ENCODE data around the gene MARK3.

The MARK3 gene

GRCh38 chr14:103552011-103552845 is 167.0 kb downstream of the MARK3 start:
- no peak for DNase-seq

GRCh38 chr14:103552846-103553210 is 167.6 kb downstream of the MARK3 start:
- no peak for DNase-seq

Data from stimulated activated CD4-positive, alpha-beta T cell treated with anti-CD3 and anti-CD28 coated beads, Interleukin-2, amount 100 ng/mL, for 48 hours (primary cell).